Caco-2 (cell line): ENCODE data around the gene SHFL. TPM values are rescaled to one million over a fixed set of nuclear protein-coding genes. Genes with fewer than 3 reads are reported as not detected.

ENCODE experiments used
- BruUV-seq: library from RNA; stranded (reverse); fragments of 400-500 nt; replicated peaks from 2 replicates; lab custom pipeline; 2021; lab: Mats Ljungman, UMichigan
- CTCF ChIA-PET: fragments of 300-600 bp; sonication (Branson Sonifier 250); formaldehyde crosslinking; loops from one replicate; lab custom pipeline; 2022; ENCODE audit warnings: antibody characterized with exemption; lab: Charles Lee
- POLR2A ChIA-PET: fragments of 300-600 bp; sonication (Branson Sonifier 250); formaldehyde crosslinking; loops from one replicate; lab custom pipeline; 2022; ENCODE audit warnings: antibody characterized with exemption; lab: Charles Lee
- DNase-seq, 2 experiments: peaks; one replicate each; pipeline versions ENCODE4 v3.0.0 to v3.0.0-alpha.2; 2020 to 2022
- H3K27me3 ChIP-seq: replicated peaks from 2 replicates; pipeline ENCODE4 v1.6.0; 2011; ENCODE audit warnings: low read length; ENCODE audit not compliant: control insufficient read depth, insufficient read depth
- H3K36me3 ChIP-seq: 2 replicates; pipeline ENCODE4 v1.5.1; 2011; ENCODE audit warnings: low read length; ENCODE audit not compliant: control insufficient read depth, insufficient read depth
- H3K4me1 ChIP-seq: fragments of 250-450 bp; sonication (Bioruptor Pico); 2 replicates; pipeline ENCODE4 v1.5.1; 2020; ENCODE audit warnings: mild to moderate bottlenecking
- H3K4me3 ChIP-seq: 2 replicates; pipeline ENCODE4 v1.5.1; 2011; ENCODE audit warnings: low read depth, mild to moderate bottlenecking, control low read depth, low read length
- H3K9me3 ChIP-seq: fragments of 250-450 bp; sonication (Bioruptor Pico); 2 replicates; pipeline ENCODE4 v1.5.1; 2020; ENCODE audit warnings: mild to moderate bottlenecking, moderate library complexity
- H3K27ac Mint-ChIP-seq: one replicate; pipeline ENCODE4 v1.8.0; 2022; ENCODE audit warnings: mixed read lengths; ENCODE audit not compliant: unreplicated experiment
- H3K27me3 Mint-ChIP-seq: one replicate; pipeline ENCODE4 v1.8.0; 2022; ENCODE audit warnings: mixed read lengths; ENCODE audit not compliant: insufficient read depth, unreplicated experiment
- H3K36me3 Mint-ChIP-seq: one replicate; pipeline ENCODE4 v1.8.0; 2022; ENCODE audit warnings: mild to moderate bottlenecking, mixed read lengths; ENCODE audit not compliant: insufficient read depth, unreplicated experiment
- H3K4me1 Mint-ChIP-seq: one replicate; pipeline ENCODE4 v1.8.0; 2022; ENCODE audit warnings: low read depth, mixed read lengths; ENCODE audit not compliant: unreplicated experiment
- H3K4me3 Mint-ChIP-seq: one replicate; pipeline ENCODE4 v1.8.0; 2022; ENCODE audit warnings: mild to moderate bottlenecking, moderate library complexity, mixed read lengths; ENCODE audit not compliant: unreplicated experiment
- H3K9me3 Mint-ChIP-seq: one replicate; pipeline ENCODE4 v1.8.0; 2022; ENCODE audit warnings: mixed read lengths; ENCODE audit not compliant: unreplicated experiment
- intact Hi-C: fragments of 100-400 bp; cut with micrococcal nuclease; formaldehyde crosslinking; loops from one replicate; pipeline ENCODE4 v1.10.0; 2022; ENCODE audit not compliant: unreplicated experiment
- total RNA-seq: library from RNA; stranded (reverse); gene quantifications from 2 replicates; pipeline ENCODE4 v1.2.3, GENCODE V29; 2022
- TF ChIP-seq, protein P1 (sequence below), 2 experiments: fragments of 200-600 bp in 1 of 2; IDR thresholded peaks; 1 replicate in 1 of 2; 2 replicates in 1 of 2; pipeline versions ENCODE4 v1.5.1 to v1.8.0; 2011 to 2022; ENCODE audit warnings: antibody characterized with exemption in 1 of 2, control low read depth in 1 of 2, inconsistent platforms in 1 of 2, low read depth in 1 of 2, low read length in 1 of 2, mild to moderate bottlenecking in 1 of 2, moderate library complexity in 1 of 2; ENCODE audit not compliant: insufficient read depth in 1 of 2, severe bottlenecking in 1 of 2, unreplicated experiment in 1 of 2

Gene SHFL
- total RNA-seq, 1 experiment from 2014 or later: 6.2 TPM

DNA sequence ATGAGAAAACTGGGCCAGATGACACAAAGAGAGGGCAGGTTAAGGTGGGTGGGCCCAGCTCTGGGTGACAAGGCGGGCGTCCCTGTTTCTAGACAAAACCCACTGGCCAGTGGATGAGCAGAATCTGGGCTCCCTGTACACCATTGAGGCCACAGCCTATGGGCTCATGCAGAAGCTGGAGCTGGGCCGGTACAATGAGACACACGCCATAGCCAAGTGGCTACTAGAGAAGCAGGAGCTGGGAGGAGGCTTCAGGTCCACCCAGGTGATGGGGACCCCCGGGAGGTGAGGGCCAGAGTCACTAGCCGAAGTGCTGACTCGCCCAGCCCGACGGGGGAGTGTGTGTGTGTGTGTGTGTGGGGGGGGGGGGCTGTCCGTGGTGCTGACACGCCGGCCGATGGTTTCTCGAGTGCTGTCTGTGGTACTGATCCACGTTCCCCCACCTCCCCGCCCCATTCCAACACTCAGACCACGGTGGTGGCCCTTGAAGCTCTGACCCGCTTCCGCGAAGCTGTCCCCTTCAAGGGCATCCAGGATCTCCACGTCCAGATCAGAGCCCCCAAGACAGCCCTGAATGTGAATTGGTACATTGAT lies 24.3 kb upstream of the SHFL start:
- POLR2A ChIA-PET: no interaction called here
- no peak overlapping the region for H3K4me3 Mint-ChIP-seq
- Histone ChIP-seq H3K36me3 (no peaks in the 10 kb centered on the region), H3K4me1 (no peaks in the 10 kb centered on the region), H3K4me3 (no peak overlapping the region), H3K27me3 (no peaks in the 10 kb centered on the region), H3K9me3 (no peaks in the 10 kb centered on the region)
- peaks cover 22% of the 10 kb centered on the region for H3K27me3 Mint-ChIP-seq
- H3K9me3 Mint-ChIP-seq: peaks cover 10% of the 10 kb centered on the region
- TF ChIP-seq, protein P1, sequence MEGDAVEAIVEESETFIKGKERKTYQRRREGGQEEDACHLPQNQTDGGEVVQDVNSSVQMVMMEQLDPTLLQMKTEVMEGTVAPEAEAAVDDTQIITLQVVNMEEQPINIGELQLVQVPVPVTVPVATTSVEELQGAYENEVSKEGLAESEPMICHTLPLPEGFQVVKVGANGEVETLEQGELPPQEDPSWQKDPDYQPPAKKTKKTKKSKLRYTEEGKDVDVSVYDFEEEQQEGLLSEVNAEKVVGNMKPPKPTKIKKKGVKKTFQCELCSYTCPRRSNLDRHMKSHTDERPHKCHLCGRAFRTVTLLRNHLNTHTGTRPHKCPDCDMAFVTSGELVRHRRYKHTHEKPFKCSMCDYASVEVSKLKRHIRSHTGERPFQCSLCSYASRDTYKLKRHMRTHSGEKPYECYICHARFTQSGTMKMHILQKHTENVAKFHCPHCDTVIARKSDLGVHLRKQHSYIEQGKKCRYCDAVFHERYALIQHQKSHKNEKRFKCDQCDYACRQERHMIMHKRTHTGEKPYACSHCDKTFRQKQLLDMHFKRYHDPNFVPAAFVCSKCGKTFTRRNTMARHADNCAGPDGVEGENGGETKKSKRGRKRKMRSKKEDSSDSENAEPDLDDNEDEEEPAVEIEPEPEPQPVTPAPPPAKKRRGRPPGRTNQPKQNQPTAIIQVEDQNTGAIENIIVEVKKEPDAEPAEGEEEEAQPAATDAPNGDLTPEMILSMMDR (IDR thresholded peaks at IDR 0.05; ENCODE audit: insufficient read depth in 1 of 2, low read depth in 1 of 2, low read length in 1 of 2, severe bottlenecking in 1 of 2, unreplicated experiment in 1 of 2): no peak
- H3K27ac Mint-ChIP-seq: no peak overlapping the region
- H3K36me3 Mint-ChIP-seq: peaks cover 5% of the 10 kb centered on the region
- no peaks in the 10 kb centered on the region for H3K4me1 Mint-ChIP-seq
- no TSS peak for BruUV-seq
- intact Hi-C loops: no loop called here
- DNase-seq: no peak
- CTCF ChIA-PET: interaction anchor here (0.6 kb wide), 1 partner anchor 105 kb away, joined by 3 read pairs; no protein-coding TSS in a partner anchor

DNA sequence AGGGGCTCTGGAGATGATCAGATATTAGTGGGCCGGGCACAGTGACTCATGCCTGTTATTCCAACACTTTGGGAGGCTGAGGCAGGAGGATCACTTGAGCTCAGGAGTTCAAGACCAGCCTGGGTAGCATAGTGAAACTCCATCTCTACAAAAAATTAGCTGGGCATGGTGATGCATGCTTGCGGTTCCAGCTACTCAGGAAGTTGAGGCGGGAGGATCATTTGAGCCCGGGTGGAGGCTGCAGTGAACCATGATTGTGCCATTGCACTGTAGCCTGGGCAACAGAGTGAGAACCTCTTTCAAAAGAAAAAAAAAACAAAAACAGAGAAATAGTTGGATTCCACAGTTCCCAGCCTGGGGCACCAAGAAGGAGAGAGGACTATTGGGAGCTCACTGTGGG lies 17.9 kb upstream of the SHFL start:
- CTCF ChIA-PET: interaction anchor here (0.6 kb wide), 1 partner anchor 10 kb away, joined by 4 read pairs; no protein-coding TSS in a partner anchor
- TF ChIP-seq, protein P1 (IDR thresholded peaks at IDR 0.05; ENCODE audit: insufficient read depth in 1 of 2, low read depth in 1 of 2, low read length in 1 of 2, severe bottlenecking in 1 of 2, unreplicated experiment in 1 of 2): no peak
- peaks cover 10% of the 10 kb centered on the region for H3K9me3 Mint-ChIP-seq
- H3K4me3 Mint-ChIP-seq: no peak overlapping the region
- no peak overlapping the region for H3K4me3 ChIP-seq
- no peaks in the 10 kb centered on the region for H3K27me3 ChIP-seq
- no peaks in the 10 kb centered on the region for H3K4me1 Mint-ChIP-seq
- no peak for DNase-seq
- POLR2A ChIA-PET: interaction anchor here (0.5 kb wide), 1 partner anchor 29 kb away, joined by 3 read pairs; no protein-coding TSS in a partner anchor
- no peaks in the 10 kb centered on the region for H3K9me3 ChIP-seq
- H3K36me3 ChIP-seq: no peaks in the 10 kb centered on the region
- H3K27me3 Mint-ChIP-seq: peaks cover 25% of the 10 kb centered on the region
- peaks cover 5% of the 10 kb centered on the region for H3K36me3 Mint-ChIP-seq
- no TSS peak for BruUV-seq
- no peaks in the 10 kb centered on the region for H3K4me1 ChIP-seq
- intact Hi-C loops: no loop called here
- no peak overlapping the region for H3K27ac Mint-ChIP-seq

DNA sequence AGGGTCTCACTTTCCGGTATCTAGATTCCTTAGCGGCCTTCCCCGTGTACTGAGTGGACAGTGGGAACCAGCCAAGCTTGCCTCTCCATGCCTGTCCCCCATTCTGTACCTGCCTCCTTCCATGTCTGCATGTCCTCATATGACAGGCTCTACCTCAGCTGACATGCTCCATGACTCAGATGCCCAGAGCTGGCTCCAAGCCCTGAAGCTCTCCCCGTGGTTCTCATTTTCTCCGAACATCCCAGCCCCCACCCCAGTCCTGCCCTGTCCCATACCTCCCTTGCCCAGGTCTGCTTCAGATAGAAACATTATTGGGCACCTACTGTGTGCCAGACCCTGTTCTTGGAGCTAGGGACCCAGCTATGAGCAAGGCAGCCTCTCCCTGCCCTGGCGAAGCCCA lies 17.1 kb upstream of the SHFL start:
- H3K36me3 ChIP-seq: no peaks in the 10 kb centered on the region
- H3K9me3 Mint-ChIP-seq: peaks cover 10% of the 10 kb centered on the region
- no peak for DNase-seq
- BruUV-seq: no TSS peak
- no peak overlapping the region for H3K27ac Mint-ChIP-seq
- no peaks in the 10 kb centered on the region for H3K9me3 ChIP-seq
- no peaks in the 10 kb centered on the region for H3K4me1 Mint-ChIP-seq
- no peak overlapping the region for H3K4me3 Mint-ChIP-seq
- intact Hi-C loops: no loop called here
- peaks cover 17% of the 10 kb centered on the region for H3K27me3 Mint-ChIP-seq
- no peaks in the 10 kb centered on the region for H3K27me3 ChIP-seq
- peaks cover 5% of the 10 kb centered on the region for H3K36me3 Mint-ChIP-seq
- ChIA-PET POLR2A (no interaction called here), CTCF (interaction anchor here (0.6 kb wide), 1 partner anchor 10 kb away, joined by 4 read pairs; no protein-coding TSS in a partner anchor)
- TF ChIP-seq, protein P1 (IDR thresholded peaks at IDR 0.05; ENCODE audit: insufficient read depth in 1 of 2, low read depth in 1 of 2, low read length in 1 of 2, severe bottlenecking in 1 of 2, unreplicated experiment in 1 of 2): no peak
- H3K4me1 ChIP-seq: no peaks in the 10 kb centered on the region
- H3K4me3 ChIP-seq: no peak overlapping the region
